Duodenal mucosa (tissue), 2 donors: Measurements from ENCODE around the gene SLC39A7.

Experiments used
- H3K27ac ChIP-seq: one replicate; pipeline ENCODE4 v1.7.0; 2013; ENCODE audit warnings: low read depth, low read length
- H3K27me3 ChIP-seq, 2 donors: one replicate each; pipeline ENCODE4 v1.7.0; 2013; ENCODE audit warnings: low read length in 2 of 2, control low read depth in 1 of 2; ENCODE audit not compliant: insufficient read depth in 2 of 2, control insufficient read depth in 1 of 2
- H3K36me3 ChIP-seq, 2 donors: one replicate each; pipeline ENCODE4 v1.7.0; 2013; ENCODE audit warnings: low read length in 2 of 2, control low read depth in 1 of 2; ENCODE audit not compliant: insufficient read depth in 2 of 2, control insufficient read depth in 1 of 2
- H3K4me1 ChIP-seq, 2 donors: one replicate each; pipeline ENCODE4 v1.7.0; 2013; ENCODE audit warnings: low read length in 2 of 2, control low read depth in 1 of 2; ENCODE audit not compliant: insufficient read depth in 2 of 2, control insufficient read depth in 1 of 2
- H3K4me3 ChIP-seq, 2 donors: one replicate each; pipeline ENCODE4 v1.7.0; 2013; ENCODE audit warnings: low read length in 2 of 2, low read depth in 1 of 2
- H3K9ac ChIP-seq, 2 donors: one replicate each; pipeline ENCODE4 v1.7.0; 2013; ENCODE audit warnings: low read length in 2 of 2, low read depth in 1 of 2
- H3K9me3 ChIP-seq, 2 donors: one replicate each; pipeline ENCODE4 v1.7.0; 2013; ENCODE audit warnings: low read length in 2 of 2, control low read depth in 1 of 2; ENCODE audit not compliant: control insufficient read depth in 1 of 2

SLC39A7 gene

DNA sequence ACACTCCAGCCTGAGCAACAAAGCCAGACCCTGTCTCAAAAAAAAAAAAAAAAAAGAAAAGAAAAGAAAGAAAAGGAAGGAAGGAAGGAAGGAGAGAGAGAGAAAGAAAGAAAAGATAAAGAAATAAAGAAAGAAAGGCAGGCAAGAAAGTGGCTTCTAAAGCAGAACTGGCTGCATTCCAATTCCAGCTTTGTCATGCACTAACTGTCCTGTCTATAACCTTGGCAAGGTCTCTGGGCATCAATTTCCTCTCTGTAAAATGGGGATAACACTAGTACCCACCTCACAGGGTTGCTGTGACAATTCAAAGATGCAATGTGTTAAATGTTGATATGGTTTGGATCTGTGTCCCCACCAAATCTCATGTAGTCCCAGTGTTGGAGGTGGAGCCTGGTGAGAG is 35.7 kb downstream of the SLC39A7 start:
- H3K4me3 ChIP-seq, result no peak overlapping the region
- H3K4me1 ChIP-seq, result no peaks in the 10 kb centered on the region
- H3K9ac ChIP-seq, result no peak overlapping the region
- H3K27me3 ChIP-seq, result peaks cover 18 to 25% of the 10 kb centered on the region in 2 donors
- H3K9me3 ChIP-seq, result no peaks in the 10 kb centered on the region
- H3K27ac ChIP-seq, result no peak overlapping the region
- no peaks in the 10 kb centered on the region for H3K36me3 ChIP-seq

DNA sequence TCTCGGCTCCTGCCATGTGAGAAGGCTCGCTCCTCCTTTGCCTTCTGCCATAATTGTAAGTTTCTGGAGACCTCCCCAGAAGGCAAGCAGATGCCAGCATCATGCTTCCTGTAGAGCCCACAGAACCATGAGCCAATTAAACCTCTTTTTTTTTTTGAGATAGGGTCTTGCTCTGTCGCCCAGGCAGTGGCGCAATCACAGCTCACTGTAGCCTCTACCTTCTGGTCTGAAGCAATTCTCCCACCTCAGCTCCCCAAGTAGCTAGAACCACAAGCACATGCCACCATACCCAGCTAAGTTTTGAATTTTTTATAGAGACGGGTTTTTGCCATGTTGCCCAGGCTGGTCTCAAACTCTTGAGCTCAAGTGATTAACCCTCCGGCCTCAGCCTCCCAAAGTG is 36.2 kb downstream of the SLC39A7 start:
- Histone ChIP-seq H3K9me3 (no peaks in the 10 kb centered on the region), H3K4me3 (no peak overlapping the region), H3K4me1 (no peaks in the 10 kb centered on the region), H3K27me3 (peaks cover 16 to 25% of the 10 kb centered on the region in 2 donors), H3K9ac (no peak overlapping the region), H3K27ac (no peak overlapping the region), H3K36me3 (no peaks in the 10 kb centered on the region)

- no peak overlapping the region for H3K9ac ChIP-seq
- H3K27me3 ChIP-seq, result peaks cover 16 to 25% of the 10 kb centered on the region in 2 donors
- no peak overlapping the region for H3K27ac ChIP-seq
- H3K9me3 ChIP-seq, result no peaks in the 10 kb centered on the region
- H3K4me3 ChIP-seq, result no peak overlapping the region
- H3K4me1 ChIP-seq, result no peaks in the 10 kb centered on the region
- no peaks in the 10 kb centered on the region for H3K36me3 ChIP-seq
These were observed 37.1 kb downstream of the SLC39A7 start for GRCh38 chr6:33237741-33238140.

- Histone ChIP-seq H3K9me3 (no peaks in the 10 kb centered on the region), H3K4me3 (no peak overlapping the region)
These were observed 41.3 kb downstream of the SLC39A7 start for GRCh38 chr6:33241968-33242367.

GRCh38 chr6:33243476-33243875 is 42.8 kb downstream of the SLC39A7 start:
- H3K4me3 ChIP-seq, result no peak overlapping the region
- H3K36me3 ChIP-seq, result no peaks in the 10 kb centered on the region
- H3K27me3 ChIP-seq, result peaks cover 9 to 16% of the 10 kb centered on the region in 2 donors
- H3K9me3 ChIP-seq, result no peaks in the 10 kb centered on the region
- H3K4me1 ChIP-seq, result peaks cover 6 to 7% of the 10 kb centered on the region in 2 donors
- no peak overlapping the region for H3K27ac ChIP-seq
- no peak overlapping the region for H3K9ac ChIP-seq

More at GRCh38 chr6:33241968-33242367, 41.3 kb downstream of the SLC39A7 start:
- H3K27me3 ChIP-seq, result peaks cover 9 to 16% of the 10 kb centered on the region in 2 donors
- no peaks in the 10 kb centered on the region for H3K4me1 ChIP-seq
- H3K9ac ChIP-seq, result no peak overlapping the region
- H3K27ac ChIP-seq, result no peak overlapping the region
- no peaks in the 10 kb centered on the region for H3K36me3 ChIP-seq

- peaks cover 0 to 4% of the 10 kb centered on the region in 2 donors for H3K27me3 ChIP-seq
- peak overlapping the region; percentile 69 to 92 for H3K9ac ChIP-seq
These were observed 47.4 kb downstream of the SLC39A7 start for GRCh38 chr6:33247977-33248642.

DNA sequence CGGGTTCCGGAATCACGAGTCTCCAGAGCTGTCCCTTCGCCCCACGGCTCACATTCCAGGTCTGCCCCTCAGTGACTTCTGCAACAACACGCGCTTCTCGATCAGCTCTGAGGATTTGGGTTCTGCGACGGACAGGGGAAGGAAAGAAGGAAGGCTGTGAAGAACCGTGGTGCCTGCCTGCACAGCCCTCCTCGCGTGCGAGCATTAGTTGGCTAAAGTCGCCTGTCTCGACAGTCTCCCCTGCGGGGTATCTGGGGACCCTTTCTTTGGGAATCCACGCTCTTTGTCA is 47.9 kb downstream of the SLC39A7 start:
- peaks cover 0 to 3% of the 10 kb centered on the region in 2 donors for H3K9me3 ChIP-seq
- H3K27me3 ChIP-seq, result peaks cover 0 to 4% of the 10 kb centered on the region in 2 donors
- H3K27ac ChIP-seq, result peak overlapping the region; percentile 68
- peak overlapping the region; percentile 69 to 92 for H3K9ac ChIP-seq
- H3K36me3 ChIP-seq, result peaks cover 0 to 11% of the 10 kb centered on the region in 2 donors
- H3K4me3 ChIP-seq, result peak overlapping the region; percentile 93 to 95
- peaks cover 25 to 26% of the 10 kb centered on the region in 2 donors for H3K4me1 ChIP-seq

More at GRCh38 chr6:33247977-33248642, 47.4 kb downstream of the SLC39A7 start:
- Histone ChIP-seq H3K4me3 (peak overlapping the region; percentile 93 to 95), H3K4me1 (peaks cover 25 to 26% of the 10 kb centered on the region in 2 donors), H3K27ac (peak overlapping the region; percentile 68), H3K36me3 (peaks cover 0 to 11% of the 10 kb centered on the region in 2 donors), H3K9me3 (peaks cover 0 to 3% of the 10 kb centered on the region in 2 donors)

GRCh38 chr6:33248932-33249731 is 48.5 kb downstream of the SLC39A7 start:
- Histone ChIP-seq H3K27me3 (peaks cover 0 to 4% of the 10 kb centered on the region in 2 donors), H3K4me1 (peaks cover 25 to 26% of the 10 kb centered on the region in 2 donors), H3K9ac (peak overlapping the region; percentile 97 to 100), H3K4me3 (peak overlapping the region; percentile 93 to 95), H3K27ac (peak overlapping the region; percentile 89), H3K9me3 (peaks cover 0 to 3% of the 10 kb centered on the region in 2 donors), H3K36me3 (peaks cover 0 to 11% of the 10 kb centered on the region in 2 donors)

DNA sequence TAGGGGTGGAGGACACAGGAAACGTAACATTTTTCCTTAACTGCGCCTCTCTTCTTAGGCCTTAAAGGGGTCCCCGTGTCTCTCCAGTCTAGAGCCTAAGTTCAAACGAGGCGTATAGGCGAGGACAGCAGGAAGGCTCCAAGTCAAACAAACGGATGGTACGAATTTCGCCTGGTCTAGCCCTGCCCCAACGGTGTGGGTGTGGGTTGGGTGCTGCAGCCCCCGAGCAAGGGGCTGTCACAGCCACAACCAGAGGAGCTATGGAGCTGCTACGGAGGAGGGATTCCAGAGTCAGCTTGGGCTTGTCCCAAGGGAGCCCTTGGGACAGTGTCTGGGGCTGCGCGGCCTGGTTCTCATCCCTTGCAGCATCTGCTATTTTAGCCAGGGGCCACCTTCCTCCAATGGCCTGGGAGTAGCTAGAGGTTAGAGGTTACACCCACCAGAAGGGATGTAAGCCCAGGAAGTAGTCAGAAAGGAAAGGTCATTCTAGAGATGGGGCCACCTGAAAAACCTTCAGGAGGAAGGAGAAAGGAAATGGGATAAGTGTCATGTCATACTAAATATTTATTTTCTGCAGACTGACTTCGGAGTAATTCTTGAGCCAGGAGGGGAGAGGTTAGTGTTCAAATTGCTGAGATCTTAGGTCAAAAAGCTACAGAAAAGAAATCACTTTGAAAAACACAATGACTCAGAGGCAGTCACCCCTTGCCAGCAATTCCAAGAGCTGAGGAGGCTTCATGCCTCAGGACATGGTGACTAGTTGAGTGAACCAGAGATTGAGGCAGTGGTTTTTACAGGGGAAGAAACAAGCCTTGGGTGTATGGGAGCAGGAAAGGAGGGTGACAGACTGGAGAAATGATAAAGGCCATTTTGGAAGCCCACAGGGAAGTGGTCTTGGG is 49.3 kb downstream of the SLC39A7 start:
- H3K4me1 ChIP-seq, result peaks cover 25 to 26% of the 10 kb centered on the region in 2 donors
- H3K27me3 ChIP-seq, result peaks cover 0 to 4% of the 10 kb centered on the region in 2 donors
- H3K9me3 ChIP-seq, result peaks cover 0 to 3% of the 10 kb centered on the region in 2 donors
- H3K27ac ChIP-seq, result peak overlapping the region; percentile 89
- peaks cover 0 to 11% of the 10 kb centered on the region in 2 donors for H3K36me3 ChIP-seq
- peak overlapping the region; percentile 93 to 95 for H3K4me3 ChIP-seq
- H3K9ac ChIP-seq, result peak overlapping the region; percentile 97 to 100
